ENCODE results near the gene MAP3K4.

The MAP3K4 gene

DNA sequence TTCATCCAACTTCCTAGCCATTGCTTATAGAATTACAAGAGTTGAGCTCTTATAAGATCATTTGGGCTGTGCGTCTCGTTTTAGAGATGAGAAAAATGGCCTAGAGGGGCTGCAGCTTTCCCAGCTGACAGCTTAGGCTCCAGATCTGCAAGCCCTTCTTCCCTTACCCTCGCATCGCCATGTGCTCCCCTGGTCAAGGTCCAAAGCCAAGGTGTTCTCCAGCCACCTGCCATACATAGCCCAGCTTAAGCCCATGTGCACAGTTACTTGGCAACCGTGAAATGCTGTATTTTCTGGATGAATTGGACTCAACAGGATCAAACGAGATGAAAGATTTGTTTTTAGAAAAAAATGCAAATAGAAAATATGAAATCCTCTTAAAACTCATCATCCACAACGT is 7.9 kb downstream of the MAP3K4 start:
- no peak for DNase-seq (ENCODE audit: low read depth, low spot score)

DNA sequence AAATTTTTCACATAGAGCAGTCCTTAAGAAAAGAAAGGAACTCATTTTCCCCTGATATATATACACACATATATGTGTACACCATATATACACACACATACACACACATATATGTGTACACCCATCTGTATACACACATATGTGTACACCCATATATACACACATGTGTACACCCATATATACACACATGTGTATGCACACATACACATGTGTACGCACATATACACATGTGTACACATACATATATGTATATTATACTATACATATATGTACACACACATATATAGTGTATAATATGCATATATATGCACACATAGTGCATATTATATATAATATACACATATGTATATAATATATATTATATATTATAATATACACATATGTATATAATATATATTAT is 9.1 kb downstream of the MAP3K4 start:
- DNase-seq (ENCODE audit: low read depth, low spot score), result no peak

DNA sequence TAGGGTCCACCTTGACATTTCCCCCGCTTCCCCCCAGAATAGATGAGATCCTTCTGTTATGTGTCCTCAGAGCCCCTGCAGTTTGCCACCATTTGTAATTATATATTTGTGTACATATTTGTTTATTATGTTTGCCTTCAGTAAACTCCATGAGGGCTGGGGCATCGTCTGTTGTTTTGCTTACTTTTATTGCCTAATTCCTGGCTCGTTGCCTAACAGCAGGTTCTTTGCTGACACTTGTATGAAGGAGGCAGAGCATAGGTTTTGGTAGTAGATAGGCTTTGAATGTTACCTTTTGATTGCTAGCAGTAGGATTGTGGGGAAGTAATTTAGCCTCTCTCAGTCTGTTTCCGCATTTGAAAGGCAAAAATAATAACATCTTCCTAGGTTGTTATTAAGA is 9.9 kb downstream of the MAP3K4 start:
- no peak for DNase-seq (ENCODE audit: low read depth, low spot score)

DNA sequence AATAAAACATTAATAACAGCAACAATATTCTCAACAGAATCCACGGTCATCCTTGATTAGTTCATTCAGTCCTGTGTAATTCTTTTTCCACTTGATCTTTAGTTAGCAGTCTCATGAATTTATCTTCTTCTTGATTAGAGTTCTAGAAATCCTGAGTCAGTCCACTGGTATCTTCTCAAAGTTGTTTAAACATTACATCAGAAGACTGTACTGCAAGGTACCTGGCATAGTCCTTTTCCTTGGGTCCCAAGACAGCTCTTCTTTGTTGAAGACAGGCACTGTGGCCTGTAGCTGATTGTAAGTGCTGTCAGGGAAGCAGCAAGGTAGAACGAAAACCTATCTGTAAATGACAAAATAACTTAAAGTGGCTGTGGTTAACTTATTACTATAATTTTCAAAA is 11.8 kb downstream of the MAP3K4 start:
- DNase-seq (ENCODE audit: low read depth, low spot score), result no peak

DNA sequence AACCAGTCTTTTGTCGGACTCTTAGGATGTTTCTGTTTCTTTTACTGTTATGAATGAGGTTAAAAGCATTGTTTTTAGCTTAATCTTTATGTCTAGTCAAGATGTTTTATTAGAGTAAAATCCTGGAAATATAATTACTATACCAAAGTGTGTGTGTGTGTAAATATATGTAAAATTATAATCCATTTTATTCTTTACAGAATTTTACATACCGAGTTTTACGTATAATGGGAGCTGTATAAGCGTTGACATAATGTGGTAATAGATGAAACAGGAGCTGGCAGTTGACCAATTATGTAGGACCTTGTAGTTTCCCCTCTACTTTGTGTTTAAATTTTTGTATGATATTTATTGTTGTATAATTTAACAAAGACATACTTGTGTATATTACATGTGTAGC is 16.7 kb downstream of the MAP3K4 start:
- no peak for DNase-seq (ENCODE audit: low read depth, low spot score)

DNA sequence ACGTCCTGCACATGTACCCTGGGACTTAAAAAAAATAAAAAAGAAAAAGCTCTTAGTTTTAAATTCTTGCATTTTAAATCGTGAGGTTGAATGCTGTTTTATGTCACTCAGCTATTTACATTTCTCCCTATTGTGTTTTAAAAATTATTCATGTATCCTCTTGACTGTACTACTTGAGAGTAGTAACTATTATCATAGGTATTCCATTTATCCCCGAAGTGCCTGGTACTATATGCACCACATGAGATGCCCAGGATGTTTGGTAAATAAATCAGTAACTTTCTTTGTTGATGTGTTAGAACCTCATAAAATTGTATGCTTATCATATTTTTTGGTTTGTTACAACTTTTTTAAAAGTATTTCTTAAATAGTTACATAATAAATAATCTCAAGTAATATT is 18.4 kb downstream of the MAP3K4 start:
- no peak for DNase-seq (ENCODE audit: low read depth, low spot score)

DNA sequence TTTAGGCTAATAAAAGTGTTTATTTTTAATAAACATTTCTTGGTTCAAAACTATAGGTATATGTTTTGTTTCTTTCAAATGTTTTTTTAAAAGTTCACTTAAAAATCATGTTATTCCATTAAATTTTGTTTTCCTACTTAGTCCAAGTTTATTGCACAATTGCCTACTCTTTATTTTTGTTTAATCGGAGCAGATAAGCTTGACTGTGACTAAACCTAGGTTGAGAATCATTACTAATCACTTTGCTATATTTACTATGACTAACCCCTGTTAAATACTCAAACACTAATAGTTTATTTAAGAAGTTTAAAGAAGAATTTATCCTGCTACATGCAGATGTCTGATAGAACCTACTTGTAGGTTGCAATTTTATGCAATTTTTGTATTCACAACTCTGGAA is 18.8 kb downstream of the MAP3K4 start:
- DNase-seq (ENCODE audit: low read depth, low spot score), result no peak

DNA sequence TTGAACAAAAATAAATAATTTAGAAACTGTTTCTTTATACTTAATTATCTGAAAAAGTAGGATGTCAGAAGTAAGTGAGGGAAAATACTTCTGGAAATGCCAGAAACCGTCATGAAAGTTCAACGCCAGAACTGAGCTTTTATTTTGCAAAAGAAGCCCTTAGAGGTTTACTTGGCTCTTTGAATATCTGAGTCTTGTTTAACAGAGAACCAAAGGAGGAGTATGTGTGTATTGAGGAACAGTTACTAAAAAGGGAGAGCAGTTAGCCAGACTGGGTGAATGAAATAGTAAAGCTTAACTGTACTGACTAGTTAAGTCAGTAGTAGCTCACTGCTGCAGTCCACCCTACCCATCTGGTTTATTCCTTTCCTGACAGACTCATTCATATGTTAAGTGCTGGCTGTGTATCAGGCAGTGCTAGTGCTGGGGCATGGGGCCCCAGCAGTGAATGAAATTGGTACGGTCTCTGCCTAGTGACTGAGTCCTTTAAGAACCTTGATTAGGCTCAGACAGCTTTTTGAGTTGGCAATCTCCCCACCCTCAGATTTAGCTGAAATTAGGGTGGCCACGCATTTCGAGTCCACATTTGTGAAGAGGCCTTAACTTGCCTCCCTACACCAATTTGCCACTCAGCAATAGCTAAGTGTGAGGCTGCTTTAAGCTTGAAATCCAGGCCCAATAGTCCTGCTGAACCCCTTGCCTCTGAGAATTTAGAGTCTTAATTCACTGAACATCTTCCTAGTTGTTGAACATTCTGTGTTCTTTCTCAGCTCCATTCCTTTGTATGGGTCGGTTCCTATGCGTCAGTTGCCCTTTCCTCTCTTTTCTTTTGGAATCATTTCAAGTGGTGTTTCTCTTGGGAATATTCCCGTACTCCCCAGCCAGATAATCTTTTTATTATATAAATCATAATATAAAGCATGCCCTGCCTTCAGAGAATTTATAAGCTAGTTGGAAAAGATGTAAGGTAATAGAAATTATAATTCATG is 20.2 kb downstream of the MAP3K4 start:
- DNase-seq (ENCODE audit: low read depth, low spot score), result peak; percentile 80

DNA sequence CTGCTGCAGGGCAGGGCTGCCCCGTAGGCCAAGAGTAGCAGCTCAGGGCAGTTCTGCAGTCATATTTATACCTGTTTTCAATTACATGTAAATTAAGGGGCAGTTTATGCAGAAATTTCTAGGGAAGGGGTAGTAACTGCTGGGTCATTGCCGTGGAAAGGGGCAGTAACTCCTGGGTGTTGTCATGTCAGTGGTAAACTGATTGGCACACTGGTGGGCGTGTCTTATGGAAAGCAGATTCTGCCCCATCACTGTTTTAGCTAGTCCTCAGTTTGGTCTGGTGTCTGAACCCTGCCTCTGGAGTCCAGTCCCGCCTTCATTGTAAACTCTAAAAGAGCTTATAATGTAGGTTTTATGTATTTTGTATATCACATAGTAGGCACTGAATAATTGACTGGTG is 22.1 kb downstream of the MAP3K4 start:
- DNase-seq (ENCODE audit: low read depth, low spot score), result no peak

DNA sequence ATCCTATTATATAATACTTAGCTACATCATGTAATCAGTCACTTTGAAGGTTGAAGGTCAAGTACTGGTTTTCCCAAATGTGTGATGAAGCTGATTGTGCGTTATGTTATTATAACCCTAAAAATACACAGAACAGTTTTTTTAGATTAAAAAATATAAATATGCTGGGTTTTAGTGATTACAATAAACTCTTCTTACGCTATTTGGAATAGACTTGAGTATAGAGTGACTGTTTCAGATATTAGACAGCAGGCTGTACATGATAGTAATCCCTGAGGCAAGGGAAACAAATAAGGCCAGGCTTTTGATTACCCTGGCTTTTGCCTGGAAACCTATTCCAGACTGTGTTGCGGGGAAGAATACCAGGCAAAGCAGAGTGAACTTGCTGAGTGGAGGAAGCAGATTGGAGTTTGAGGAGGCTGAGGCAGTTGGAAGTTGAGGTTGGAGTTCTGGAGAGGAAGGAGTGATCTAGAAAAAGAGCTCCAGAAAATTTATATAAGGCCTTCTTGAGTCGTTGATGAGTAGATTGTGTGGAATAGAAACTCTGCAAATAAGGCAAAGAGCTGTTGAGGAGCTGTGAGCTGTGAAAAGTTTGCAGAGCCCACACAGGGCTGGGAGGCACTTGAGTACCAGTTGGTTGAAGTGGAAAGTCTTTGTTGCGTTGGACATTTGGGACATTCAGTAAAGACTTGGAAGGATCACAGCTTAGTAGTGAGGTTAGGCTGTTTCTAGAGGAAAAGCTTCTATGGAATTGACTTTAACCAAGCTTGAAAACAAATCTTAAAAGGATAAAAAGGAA is 26.4 kb downstream of the MAP3K4 start:
- DNase-seq (ENCODE audit: low read depth, low spot score), result no peak

DNA sequence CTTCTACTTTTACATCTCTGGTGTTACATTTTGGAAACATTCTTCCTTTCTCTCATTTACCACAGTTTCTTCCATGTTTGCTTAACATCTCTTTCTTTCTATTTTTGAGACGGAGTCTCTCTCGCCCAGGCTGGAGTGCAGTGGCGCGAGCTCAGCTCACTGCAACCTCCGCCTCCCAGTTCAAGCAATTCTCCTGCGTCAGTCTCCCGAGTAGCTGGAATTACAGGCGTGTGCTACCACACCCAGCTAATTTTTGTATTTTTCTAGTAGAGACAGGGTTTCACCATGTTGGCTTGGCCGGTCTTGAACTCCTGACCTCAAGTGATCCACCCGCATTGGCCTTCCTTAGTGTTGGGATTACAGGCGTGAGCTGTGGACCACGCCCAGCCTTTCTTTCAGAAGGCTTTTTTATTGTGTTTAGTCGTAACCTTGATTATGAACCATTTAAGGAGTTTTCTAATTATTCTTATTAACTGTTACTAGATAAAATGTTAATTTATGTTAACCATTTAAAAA is 27.8 kb downstream of the MAP3K4 start:
- no peak for DNase-seq (ENCODE audit: low read depth, low spot score)

DNA sequence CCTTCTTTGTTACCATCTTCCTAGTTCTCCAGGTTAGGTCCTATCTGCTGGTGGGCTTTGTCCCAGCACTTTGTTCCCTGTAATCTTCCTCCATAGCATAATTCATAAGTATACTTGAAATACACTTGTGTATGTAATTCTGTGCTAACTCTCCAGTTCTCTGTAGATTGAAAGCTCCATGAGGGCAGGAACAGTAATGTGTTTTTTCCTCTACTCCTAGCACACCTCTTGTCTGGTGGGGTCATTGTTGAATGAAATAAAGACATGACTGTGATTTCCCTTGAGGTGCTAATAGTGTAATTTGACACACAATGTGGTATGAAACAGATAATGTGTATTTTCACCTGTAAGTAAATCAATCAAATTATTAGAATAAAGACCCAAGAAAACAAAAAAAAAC is 30.0 kb downstream of the MAP3K4 start:
- no peak for DNase-seq (ENCODE audit: low read depth, low spot score)

DNA sequence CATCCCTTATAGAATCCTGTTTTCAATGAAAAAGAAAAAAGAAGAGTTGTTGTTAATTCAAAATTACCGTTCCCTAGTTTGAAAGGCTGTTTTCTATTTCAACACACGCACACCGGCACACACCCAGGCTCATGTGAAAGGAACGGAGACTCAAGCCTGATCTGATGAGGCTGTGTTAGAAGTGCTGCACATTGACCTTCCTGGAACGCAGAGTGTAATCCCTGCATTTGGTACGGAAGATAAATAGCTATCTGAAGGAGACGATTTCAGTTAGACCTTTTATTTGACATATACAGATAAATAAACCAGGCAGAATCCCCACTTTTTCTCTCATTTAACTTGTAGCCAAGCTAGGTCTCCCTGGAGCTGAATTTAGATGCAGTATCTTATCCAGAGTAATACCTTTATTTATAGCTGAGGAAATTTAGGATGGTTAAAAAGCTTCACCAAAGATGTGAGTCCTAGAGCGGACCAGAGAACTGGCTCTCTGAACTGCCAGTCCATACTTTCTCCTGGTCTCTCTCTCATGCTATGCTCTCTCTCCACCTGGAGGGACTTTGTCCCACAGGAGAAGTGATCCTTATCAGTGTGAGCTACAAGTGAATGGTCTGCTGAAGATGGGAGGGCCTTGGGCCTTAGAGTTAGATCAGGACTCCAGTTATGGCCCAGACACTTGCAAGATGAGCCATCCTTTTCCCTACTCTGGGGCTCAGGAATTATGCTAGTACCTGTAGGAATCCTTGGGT is 30.6 kb downstream of the MAP3K4 start:
- DNase-seq (ENCODE audit: low read depth, low spot score), result no peak

DNA sequence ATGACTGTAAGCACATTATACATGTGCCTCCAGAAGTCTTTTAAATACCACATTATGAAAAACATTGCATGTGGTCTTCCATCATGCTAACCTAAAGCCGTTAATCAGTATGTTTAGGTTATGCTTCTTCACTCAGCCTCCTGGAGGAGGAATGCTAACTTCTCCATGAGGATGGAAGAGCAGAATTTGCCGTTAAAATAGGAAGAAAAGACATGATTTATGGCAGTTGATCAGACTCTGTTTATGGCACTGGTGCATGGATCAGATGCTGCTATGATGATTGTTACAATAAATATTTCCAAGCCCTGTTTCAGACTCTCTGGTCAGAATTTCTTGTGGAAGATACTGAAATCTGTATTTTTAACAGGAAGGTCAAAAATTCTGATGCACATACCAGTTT is 31.7 kb downstream of the MAP3K4 start:
- no peak for DNase-seq (ENCODE audit: low read depth, low spot score)

DNA sequence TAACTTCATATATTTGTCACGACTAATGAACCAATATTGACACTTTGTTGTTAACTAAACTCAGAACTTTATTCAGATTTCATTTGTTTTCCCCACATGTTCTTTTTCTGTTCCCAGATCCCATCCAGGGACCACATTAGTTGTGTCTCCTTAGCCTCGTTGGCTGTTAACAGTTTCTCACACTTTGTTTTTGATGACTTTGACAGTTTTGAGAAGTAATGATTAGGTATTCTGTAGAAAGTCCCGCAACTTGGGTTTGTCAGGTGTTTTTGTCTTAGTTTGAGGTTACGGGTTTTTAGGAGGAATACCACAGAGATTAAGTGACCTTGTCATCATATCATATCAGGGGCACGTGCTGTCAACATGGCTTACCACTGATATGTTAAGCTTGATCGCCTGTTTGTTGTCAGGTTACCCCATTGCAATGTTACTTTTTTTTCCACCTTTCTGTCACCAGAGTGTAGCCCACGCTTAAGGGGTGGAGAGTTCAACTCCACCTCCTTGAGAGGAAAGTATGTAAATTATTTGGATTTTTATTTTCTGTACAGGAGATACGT is 32.9 kb downstream of the MAP3K4 start:
- no peak for DNase-seq (ENCODE audit: low read depth, low spot score)

DNA sequence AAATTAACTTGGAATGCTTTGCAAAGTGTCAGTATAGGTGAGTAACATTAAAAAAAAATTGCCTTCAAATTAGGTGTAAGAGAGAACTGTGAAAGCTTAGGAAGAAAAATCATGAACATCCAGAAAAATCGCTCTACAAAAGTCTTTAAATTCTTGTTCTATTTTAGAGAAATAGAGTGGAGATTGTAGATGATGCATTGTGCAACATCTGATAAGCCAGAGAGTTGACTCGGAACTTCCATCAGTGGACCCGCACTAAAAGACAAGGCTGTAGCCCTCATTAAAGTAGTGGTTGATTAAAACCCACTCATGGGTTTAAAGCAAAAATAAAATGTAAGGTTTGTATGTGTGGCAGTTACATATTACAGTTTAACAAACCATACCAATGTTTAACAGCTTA is 35.8 kb downstream of the MAP3K4 start:
- no peak for DNase-seq (ENCODE audit: low read depth, low spot score)

DNA sequence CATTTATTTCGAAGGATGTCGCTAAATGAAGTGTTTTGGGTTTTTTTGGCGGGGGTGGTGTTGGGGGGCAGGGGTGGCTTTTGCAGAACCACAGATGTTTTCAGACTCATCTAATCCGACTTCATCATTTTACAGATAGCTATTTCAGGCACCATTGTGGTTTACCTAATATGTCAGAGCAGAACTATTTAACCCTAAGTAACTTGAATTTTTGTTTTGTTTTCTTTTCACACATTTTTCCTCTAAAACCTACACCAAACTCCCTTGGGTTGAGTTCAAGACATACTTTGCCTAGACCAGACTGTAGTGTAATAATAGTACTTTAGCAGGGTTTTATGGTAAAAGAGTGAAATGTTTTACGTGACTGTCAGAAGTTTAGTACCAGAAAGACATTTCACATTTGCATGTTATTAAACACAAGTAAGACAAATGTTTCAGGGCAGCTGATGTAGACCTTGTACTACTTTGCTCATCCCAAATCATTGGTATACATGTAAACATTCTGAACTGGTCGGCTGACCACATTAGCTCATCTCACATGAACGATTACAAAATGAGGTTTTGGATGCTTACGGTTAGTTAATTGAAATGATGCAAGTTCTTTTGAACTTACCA is 37.7 kb downstream of the MAP3K4 start:
- no peak for DNase-seq (ENCODE audit: low read depth, low spot score)

DNA sequence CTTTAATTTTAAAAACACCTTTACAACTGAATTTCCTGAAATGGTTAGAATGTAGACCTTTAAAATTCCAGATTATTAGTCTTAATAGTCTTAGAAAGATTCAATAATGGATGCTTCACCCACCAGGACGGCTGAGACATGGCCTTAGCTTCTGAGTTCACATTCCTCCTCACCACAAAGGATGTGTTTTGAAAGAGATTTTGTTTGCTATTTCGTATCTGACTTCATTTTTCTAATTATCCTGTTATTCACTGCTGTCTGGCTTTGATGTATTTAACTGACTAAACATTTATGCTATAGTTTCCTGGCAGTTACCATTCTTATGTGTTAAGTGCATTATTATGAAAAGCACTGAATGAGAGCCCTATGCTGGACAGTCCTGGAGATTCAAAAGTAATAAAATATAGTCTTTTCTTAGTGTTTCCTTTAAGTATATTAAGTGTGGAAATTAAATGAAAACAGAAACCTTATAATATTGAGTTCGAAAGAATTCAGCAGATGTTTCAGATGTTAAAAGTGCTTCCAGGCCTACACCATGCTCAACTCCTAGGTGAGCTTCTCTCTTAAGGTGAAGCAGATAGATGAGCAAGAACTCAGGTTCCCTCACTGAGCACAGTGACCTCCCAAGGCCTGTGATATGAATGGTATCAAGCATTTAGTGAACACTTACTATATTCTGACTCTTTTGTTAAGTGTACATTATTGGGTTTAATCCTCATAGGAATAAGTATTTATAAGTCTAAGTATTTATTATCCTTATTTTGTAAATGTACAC is 40.3 kb downstream of the MAP3K4 start:
- DNase-seq (ENCODE audit: low read depth, low spot score), result no peak

DNA sequence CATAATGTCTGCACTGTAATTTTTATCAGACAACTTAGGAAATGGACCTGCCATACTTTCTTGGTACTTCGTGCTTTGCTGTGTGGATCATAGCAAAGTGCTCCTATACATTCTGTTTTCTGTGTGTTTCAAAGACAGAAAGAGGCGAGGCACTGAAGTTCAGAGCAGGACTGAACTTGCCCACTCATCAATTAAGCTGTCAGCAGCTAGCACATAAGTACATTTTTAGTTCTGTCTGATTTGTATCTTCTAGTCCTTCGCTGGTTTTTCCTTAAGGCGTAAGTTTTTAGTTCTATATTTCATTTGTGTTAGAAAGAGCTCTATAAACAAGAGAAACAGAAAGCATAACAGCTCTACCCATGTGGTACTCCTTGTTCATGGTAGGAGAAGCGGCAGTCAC is 42.1 kb downstream of the MAP3K4 start:
- DNase-seq (ENCODE audit: low read depth, low spot score), result no peak

Measured in ELF-1 (cell line).